Ovary (tissue), 3 donors: ENCODE results near the gene CLDND2.
"Not testable (repeated sequence)": the region's sequence is repeated elsewhere in the genome, so short reads cannot be mapped to it uniquely, and the experiment has no call there.

ENCODE experiments used
- EP300 ChIP-seq: sonication (generic); formaldehyde crosslinking; IDR thresholded peaks from one replicate; pipeline ENCODE4 v1.6.1; 2017; ENCODE audit warnings: antibody characterized with exemption
- TF ChIP-seq, protein P1 (sequence below), 3 donors: fragments of 450-650 bp in 2 of 3; fragments of 200-600 bp in 1 of 3; IDR thresholded peaks; one replicate each; pipeline versions ENCODE4 v1.5.1 to v1.8.0; 2016 to 2022; ENCODE audit warnings: antibody characterized with exemption in 3 of 3, mild to moderate bottlenecking in 1 of 3
- donor health status: DM: no; HTN: no; CAD: no.

DNA sequence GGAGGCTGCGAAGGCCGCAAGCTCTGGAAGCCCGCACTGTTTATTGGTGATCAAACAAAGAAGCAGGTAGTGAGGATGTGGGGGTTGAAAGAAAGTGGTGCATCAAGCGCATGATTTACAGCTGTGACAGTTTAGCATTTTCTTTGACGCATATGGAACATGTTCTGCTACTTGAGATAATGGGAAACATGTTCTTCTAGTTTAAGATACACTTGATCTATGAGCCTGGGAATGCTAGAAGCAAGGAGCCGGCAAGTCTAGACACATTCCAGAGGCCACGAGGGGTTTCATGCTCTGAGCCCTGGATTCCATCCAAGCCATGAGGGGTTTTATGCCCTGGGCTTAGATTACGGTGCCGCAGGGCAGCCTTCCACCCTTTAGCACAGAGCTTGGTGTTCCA lies 28.6 kb upstream of the CLDND2 start:
- TF ChIP-seq, protein P1, sequence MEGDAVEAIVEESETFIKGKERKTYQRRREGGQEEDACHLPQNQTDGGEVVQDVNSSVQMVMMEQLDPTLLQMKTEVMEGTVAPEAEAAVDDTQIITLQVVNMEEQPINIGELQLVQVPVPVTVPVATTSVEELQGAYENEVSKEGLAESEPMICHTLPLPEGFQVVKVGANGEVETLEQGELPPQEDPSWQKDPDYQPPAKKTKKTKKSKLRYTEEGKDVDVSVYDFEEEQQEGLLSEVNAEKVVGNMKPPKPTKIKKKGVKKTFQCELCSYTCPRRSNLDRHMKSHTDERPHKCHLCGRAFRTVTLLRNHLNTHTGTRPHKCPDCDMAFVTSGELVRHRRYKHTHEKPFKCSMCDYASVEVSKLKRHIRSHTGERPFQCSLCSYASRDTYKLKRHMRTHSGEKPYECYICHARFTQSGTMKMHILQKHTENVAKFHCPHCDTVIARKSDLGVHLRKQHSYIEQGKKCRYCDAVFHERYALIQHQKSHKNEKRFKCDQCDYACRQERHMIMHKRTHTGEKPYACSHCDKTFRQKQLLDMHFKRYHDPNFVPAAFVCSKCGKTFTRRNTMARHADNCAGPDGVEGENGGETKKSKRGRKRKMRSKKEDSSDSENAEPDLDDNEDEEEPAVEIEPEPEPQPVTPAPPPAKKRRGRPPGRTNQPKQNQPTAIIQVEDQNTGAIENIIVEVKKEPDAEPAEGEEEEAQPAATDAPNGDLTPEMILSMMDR (IDR thresholded peaks at IDR 0.05), result not testable (repeated sequence)
- not testable (repeated sequence) for TF ChIP-seq EP300
